Superior temporal gyrus (tissue), 1 donor: Measurements from ENCODE around the gene CD33.
"Not testable (repeated sequence)": the region's sequence is repeated elsewhere in the genome, so short reads cannot be mapped to it uniquely, and the experiment has no call there.

Experiments used
- DNase-seq: peaks from one replicate; pipeline ENCODE4 v3.0.0-alpha.2; 2016; ENCODE audit errors: extremely low spot score

Gene CD33

DNA sequence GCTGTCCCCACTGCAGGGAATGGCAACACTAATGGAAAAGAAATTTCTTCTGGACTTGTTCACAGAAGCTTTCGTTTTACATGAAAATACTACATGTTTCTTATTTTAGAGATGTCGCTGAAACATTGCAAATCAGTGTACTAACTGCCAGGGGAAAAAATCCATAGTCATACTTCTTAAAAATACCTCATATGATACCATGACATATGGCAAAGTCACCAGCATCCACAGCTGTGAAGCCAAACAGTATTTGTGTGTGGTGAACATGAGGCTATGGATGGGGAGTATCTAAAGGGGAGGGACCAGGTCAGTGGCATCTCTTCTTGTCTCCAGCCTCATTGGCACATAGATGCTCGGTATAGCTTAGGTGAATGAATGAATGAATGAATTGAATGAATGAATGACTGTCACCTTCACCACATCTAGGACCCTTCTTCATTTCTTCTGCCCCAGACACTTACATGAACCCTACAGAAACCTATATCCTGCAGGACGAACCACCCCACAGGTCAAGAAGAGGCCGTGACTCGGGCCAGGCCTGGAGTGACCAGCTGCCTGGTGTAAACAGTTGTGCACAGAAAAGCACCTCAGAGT is 14.6 kb upstream of the CD33 start:
- DNase-seq = peak; percentile 13

DNA sequence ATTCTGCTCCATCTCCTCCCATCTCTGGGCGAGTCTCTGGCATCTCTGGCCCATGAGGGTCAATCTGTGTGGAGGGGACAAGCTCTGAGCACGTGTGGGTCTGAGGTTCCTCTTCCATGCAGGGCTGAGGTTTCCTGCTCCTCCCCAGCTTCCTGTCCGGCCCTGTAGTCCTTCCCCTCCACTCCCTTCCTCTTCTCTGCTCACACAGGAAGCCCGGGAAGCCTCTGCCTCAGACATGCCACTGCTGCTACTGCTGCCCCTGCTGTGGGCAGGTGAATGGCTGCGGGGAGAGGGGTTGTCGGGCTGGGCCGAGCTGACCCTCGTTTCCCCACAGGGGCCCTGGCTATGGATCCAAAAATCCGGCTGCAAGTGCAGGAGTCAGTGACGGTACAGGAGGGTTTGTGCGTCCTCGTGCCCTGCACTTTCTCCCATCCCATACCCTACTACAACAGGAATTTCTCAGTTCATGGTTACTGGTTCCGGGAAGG is 14.0 kb upstream of the CD33 start:
- not testable (repeated sequence) for DNase-seq

DNA sequence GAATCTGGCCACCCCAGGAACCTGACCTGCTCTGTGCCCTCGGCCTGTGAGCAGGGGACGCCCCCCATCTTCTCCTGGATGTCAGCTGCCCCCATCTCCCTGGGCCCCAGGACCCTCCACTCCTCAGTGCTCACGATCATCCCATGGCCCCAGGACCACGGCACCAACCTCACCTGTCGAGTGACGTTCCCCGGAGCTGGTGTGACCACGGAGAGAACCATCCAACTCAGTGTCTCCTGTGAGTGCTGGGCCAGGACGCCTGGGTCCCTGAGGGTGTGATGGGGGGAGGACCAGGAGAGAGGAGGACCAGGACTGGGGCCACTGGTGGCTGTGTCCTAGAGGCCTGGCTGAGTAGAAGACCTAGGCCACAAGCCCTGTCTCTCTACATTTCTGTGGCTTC is 13.0 kb upstream of the CD33 start:
- no peak for DNase-seq

DNA sequence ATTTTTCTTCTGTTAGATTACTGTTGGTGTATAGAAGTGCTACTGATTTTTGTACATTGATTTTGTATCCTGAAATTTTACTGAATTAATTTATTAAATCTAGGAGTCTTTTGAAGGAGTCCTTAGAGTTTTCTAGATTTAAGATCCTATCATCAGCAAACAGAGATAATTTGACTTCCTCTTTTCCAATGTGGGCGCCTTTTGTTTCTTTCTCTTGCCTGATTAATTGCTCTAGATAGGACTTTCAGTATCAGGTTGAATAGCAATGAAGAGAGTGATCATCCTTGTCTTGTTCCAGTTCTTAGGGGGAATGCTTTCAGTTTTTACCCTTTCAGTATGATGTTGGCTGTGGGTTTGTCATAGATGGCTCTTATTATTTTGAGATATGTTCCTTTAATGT is 5.6 kb upstream of the CD33 start:
- no peak for DNase-seq

DNA sequence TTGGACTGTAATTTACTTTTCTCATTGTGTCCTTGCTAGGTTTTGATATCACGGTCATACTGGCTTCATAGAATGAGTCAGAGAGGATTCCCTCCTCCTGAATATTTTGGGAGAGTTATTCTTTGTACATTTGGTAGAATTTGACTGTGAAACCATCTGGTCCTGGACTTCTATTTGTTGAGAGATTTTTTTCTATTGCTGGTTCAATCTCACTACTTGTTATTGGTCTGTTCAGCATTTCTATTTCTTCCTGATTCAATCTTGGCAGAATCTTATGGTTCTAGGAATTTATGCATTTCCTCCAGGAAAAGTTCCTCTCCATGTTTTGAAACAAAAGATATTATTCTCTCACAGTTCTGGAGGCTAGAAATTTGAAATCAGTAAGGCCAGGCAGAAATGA is 4.9 kb upstream of the CD33 start:
- DNase-seq = peak; percentile 24

DNA sequence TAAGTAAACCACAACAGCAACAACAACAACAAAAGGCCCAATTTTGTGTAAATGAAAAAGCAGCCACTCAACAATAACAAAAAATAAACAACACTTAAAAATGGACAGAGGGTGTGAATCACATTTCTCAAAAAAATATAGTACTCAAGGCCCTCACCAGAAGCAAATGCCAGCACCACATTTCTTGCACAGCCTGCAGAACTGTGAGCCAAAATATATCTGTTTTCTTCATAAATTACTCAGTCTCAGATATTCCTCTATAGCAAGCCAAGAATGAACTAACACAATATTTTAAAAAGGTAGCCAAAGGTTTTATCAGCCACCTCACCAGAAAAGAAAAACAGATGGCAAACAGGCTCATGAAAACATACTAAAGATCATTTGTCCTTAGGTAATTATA is 3.9 kb upstream of the CD33 start:
- DNase-seq = no peak

DNA sequence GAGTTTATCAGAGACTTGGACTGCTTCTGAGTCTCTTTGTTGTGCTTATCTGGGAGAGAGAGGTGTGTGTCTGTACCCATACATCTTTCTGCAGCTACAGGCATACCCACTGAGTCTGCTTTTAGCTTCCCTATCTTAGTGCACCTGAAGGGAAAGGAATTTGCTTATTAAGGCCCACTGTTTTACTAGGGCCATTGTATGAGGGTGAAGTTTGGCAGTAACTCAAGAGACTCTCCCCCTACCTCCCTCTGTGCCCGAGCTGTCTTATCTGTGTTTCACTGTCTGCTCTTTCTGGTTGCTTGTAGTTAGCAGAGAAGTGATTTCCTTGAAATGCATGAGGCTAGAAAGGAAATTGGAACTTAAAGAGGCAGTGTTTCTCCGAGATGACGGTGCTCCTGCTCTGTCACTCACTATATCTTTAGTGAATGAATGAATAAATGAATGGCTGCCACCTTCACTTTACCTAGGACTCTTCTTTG is 678 bp upstream of the CD33 start:
- DNase-seq = no peak

DNA sequence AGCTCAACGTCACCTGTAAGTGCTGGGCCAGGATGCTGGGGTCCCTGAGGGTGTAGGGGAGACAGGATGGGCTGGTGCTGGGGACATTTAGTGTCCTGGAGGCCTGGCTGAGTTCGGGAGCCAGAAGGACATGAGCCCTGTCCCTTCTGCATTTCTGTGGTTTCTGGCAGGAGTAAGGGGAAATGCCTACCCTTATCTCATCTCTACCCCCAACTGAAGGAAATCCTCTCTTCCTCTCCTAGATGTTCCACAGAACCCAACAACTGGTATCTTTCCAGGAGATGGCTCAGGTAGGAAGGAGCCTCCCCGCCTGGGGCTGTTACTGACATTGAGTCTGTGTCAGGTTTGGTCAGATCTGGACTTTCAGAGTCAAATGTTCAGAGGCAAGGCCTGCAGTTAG is 1.2 kb downstream of the CD33 start:
- DNase-seq = no peak

DNA sequence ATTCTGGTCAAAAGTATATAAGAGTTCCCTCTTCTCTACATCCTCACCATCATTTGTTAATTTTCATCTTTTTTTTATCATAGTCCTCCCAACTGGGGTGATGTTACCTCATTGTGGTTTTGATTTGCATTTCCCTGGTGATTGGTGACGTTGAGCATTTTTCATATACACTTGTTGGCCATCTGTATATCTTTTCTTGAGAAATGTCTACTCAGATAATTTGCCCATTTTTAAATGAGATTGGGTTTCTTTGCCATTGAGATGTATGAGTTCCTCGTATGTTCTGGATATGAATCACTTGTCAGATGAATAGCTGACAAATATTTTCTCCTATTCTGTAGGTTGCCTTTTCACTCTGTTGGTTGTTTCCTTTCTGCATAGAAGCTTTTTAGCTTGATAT is 2.4 kb downstream of the CD33 start:
- no peak for DNase-seq

DNA sequence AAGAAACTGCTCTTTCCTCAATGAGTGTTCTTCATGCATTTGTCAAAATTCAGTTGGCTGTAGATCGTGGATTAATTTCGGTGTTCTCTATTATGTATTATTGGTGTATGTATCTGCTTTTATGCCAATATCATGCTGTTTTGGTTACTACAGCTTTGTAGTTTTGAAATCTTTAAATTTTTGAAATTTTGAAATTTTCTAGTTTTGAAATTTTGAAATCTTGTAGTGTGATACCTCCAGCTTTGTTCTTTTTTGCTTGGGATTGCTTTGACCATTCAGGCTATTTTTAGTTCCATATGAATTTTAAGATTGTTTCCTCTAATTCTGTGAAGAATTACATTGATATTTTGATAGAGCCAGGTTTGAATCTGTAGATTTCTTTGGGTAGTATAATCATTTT is 3.1 kb downstream of the CD33 start:
- no peak for DNase-seq

DNA sequence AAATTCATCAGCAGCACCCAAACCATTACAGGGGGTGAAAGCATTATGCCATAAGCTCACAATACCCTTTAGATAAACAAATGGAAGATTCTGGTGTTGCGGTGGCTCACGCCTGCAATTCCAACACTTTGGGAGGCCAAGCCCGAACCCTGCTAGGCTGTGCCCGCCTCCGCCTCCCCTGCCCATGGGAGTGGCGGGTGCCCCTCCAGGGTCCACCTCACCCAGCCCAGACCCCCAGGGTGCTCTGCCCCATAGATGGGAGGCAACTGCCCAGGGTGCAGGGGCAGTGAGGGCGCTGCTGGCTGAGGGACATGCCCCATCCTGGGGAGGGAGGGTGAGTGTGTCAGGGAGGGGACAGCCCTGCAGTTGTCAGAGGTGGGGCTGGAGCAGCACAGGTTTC is 16.0 kb downstream of the CD33 start:
- DNase-seq = no peak

DNA sequence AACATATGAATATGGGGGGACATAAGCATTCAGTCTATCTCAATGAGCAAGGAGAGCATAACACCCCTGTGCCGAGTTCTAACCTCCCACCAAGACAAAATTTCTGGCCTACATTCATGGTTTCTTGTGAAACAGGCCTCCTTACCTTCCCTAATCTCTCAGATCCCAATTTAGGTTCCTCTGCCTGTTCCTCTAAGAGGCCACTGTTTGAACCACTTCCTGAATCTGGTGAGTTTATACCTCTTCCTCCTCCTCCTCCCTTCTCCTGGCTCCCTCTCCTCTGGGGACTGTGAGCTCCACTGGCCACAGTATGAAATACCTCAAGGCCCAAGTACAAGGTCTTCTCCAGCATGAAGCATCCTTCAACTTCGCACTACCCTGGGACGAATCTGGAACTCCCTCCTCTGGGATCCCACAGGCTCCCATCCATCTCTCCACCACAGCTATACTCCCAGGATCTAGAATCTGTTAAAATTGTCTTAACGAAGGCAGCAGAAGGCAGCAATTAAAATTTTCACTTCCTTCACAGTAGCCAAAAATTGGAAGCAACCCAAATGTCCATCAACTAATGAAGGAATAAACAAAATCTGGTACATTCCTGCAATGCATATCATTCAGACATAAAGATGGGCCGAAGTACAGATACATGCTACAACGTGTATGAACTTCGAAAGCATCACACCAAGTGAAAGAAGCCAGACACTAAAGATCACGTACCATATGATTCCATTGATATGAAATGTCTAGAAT is 18.2 kb downstream of the CD33 start:
- DNase-seq = no peak

DNA sequence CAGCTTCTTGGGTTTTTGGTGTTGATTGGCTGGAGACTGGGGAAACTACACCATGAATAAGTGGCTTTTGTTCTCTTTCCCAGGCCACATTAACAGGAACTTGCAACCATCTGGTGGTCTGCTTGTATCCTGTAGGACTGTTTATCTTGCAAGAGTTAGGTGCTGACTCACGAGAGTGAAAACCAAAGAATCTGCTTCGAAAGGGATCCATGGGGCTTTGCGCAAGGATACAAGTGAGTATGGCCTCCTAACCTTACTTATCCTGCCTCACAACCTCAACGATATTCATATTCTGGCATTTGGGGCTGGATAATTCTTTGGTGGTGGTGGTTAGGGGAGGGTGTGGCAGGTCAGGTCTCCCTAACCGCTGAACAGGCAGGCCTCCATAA is 21.3 kb downstream of the CD33 start:
- DNase-seq = no peak

DNA sequence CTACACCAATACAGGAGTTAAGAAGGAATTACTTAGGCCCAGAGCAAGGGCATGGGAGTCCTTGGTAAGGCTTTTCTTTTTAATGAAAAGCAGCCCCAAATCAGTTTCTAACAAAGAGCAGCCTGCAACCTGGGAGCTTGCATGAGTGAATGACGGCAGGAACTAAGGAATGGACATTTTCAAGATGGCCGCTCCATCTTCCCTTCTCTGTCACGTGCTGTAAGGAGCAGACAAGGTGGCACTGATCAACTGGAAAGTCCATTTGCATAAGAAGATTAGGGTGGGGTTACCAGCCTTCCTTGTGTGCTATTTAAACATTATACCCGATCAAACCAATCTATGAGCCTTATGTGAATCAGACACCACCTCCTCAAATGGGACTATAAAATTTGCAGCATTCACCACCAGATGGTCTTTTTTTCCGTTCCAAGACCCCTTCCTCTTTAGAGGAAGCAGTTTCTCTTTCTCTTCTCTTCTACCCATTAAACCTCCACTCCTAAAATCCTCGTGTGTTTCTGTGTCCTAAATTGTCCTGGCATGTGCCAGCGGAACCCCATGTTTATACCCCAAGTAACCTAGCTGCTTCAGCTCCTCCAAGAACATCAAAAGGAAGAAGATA is 23.2 kb downstream of the CD33 start:
- DNase-seq = no peak

DNA sequence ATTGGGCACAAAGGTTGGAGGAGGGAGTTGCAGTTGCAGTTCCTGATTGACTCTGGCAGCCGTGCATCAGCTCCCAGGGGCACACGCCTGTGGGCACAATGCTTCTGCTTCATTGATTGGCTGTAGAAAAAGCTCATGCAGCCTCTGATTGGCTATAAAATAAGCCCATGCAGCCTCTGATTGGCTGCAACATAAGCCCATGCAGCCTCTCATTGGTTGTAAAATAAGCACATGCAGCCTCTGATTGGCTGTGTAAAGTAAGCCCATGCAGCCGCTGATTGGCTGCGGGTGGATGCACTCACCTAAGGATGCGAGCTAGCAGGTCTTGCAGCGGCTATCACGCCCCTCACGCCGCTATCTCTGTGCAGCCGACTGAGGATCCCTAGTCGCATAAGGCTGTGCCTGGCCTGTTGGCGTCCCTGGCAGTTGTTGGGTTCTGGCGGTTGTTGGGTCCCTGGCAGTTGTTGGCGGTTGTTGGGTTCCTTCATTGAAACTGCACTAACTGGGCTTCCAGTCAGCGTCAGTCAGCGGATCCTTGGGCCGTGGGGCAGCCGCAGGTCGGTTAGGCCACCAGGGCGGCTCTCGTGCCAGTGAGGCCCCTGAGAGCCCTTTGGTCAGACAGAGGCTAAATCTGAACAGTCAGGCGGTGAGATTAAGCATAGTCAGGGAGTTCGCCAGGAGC is 26.0 kb downstream of the CD33 start, which contains the start of gene SIGLECL1:
TSS of gene SIGLECL1 (plus strand) at position 295 of the 682 bp plus-strand sequence. CDS start 12,993 bp downstream, outside the sequence.
- no peak for DNase-seq

DNA sequence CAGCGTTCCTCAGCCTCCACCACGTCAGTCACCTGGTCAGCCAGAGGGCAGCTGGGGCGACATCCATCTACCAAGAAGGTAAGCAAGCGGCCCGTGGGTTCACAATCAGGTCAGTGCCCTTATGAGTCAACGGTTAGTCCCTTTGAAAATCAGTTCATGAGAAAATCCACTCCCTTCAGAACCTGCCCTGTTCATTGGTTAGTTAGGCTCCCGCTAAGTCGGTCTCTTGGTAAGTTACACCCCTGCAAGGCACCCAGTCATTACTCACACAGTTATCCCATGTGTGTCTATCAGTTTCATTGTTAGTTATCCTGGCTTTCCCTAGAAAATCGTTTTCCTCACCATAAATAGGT is 26.6 kb downstream of the CD33 start:
- no peak for DNase-seq

DNA sequence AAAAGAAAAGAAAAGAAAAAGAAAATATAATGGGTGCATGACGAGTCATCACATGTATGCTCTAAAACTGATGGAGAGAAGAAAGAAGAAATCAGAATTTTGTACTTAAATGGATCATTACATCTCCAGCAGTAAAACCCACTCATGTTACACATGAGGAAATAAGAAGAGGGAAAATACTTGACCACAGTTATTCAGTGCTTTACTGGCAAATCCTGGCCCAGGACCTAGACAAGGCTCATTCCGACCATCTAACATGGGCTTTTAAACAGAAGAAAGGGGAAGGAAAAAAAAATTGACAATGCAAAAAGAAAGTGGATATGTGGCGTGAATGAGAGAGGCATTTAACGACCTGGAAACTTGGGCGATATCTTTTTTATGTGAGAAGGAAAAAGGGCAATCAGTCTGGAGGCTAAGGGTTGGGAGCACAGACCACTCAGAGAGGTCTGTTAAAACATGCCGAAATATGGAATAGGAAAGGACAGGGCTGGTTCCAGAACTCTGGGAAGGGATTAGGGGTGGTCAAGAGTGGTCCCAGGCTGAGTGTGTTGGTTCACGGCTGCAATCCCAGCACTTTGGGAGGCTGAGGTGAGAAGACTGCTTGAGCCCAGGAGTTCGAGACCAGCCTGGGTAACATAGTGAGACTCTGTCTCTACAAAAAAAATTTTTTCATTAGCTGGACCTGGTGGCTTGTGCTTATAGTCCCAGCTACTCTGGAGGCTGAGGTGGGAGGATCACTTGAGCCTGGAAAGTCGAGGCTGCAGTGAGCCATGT is 27.6 kb downstream of the CD33 start:
- no peak for DNase-seq

DNA sequence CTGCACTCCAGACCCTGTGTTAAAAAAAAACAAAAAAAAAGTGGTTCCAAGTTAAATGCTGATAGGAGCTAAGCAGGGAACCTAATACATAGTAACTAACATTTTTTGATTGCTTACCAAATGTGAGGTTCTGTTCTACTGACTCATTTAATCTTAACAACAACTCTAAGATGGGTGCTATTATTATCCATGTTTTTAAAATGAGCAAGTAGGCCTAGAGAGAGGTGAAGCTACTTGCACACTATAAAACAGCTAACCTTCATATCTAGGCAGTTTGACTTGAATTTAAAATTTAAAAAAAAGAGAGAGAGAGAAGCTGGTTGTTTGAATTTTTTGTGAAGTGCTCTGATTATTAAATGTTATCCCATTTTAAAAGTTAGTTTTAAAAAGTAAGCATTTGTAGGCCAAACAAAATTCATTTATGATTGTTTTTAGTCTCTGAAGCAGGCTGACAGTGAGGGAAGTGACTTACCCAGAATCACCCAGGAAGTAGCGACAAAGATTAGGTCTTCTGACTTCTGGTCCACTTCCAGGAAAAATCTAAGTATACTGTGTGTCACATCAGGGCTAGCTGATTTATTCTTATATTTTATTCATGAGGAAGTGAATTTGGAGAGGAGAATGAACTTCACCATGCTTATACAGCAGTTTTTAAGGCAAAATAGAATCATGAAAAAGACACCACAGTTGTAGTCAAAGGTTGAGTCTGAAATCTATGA is 28.4 kb downstream of the CD33 start:
- no peak for DNase-seq

DNA sequence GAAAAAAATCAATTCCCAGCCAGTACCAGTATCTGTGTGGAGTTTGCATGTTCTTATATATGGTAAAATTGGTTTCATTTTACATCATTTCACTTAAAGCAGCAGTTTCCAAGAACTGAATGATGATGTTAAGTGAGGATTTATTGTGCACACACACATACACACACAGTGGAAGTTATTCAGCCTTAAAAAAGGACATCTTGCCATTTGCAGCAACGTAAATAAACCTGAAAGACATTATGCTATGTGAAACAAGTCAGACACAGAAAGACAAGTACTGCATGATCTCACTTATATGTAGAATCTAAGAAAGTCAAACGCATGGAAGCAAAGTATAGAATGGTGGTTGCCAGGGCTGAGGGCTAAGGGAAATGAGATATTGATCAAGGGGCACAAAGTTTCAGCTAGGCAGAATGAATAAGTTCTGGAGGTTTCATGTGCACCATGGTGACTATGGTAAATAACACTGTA is 31.3 kb downstream of the CD33 start:
- DNase-seq = no peak

DNA sequence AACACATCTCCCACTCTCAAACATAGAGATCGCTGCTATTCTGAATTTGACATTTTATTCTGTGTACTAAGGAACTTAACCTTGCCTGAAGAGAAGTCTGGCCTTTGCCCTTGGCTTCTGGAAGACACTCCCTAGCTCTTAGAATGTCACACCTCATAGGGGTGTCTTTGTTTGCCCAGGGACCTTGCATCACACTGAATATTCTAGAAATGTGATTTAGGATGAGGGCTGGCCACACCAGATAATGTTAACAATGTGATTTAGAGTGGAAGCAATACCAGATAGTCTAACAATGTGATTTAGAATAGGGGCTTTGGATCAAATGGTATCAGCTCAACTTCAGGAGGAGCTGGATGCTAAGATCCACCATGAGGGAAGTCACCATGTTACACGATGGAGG is 32.6 kb downstream of the CD33 start:
- no peak for DNase-seq
